Endometrium (tissue), 2 donors: ENCODE results near the gene EIF5A2.
"Not testable (repeated sequence)": the region's sequence is repeated elsewhere in the genome, so short reads cannot be mapped to it uniquely, and the experiment has no call there.

Experiments
- FAIRE-seq: peaks from 2 replicates; lab custom pipeline; 2012; peaks lifted over from hg19 to GRCh38; lab: Jason Lieb, UNC
- donor health status: control.
- donor health status: control.

Gene EIF5A2

GRCh38 chr3:170896781-170897180 lies 11.7 kb downstream of the EIF5A2 start:
- no peak for FAIRE-seq

GRCh38 chr3:170896333-170896732 lies 12.1 kb downstream of the EIF5A2 start:
- FAIRE-seq = not testable (repeated sequence)

GRCh38 chr3:170893895-170894294 lies 14.5 kb downstream of the EIF5A2 start:
- no peak for FAIRE-seq

GRCh38 chr3:170889630-170890029 lies 18.8 kb downstream of the EIF5A2 start:
- FAIRE-seq = no peak

GRCh38 chr3:170889132-170889531 lies 19.3 kb downstream of the EIF5A2 start:
- no peak for FAIRE-seq

- FAIRE-seq = not testable (repeated sequence)
Observed at GRCh38 chr3:170884109-170884930, 24.1 kb downstream of the EIF5A2 start.

- FAIRE-seq = not testable (repeated sequence)
Observed at GRCh38 chr3:170878688-170879087, 29.7 kb downstream of the EIF5A2 start.

GRCh38 chr3:170877311-170877710 lies 31.1 kb downstream of the EIF5A2 start:
- not testable (repeated sequence) for FAIRE-seq

GRCh38 chr3:170876537-170876936 lies 31.9 kb downstream of the EIF5A2 start:
- FAIRE-seq = no peak

GRCh38 chr3:170869645-170870593 lies 38.5 kb downstream of the EIF5A2 start, which contains the start of gene RPL22L1:
Gene RPL22L1 (minus strand): TSS chr3:170870195. CDS start chr3:170870167, 28 bp downstream.
- FAIRE-seq = peak; percentile 87

GRCh38 chr3:170869239-170869590 lies 39.2 kb downstream of the EIF5A2 start:
- no peak for FAIRE-seq

- FAIRE-seq = no peak
Observed at GRCh38 chr3:170868577-170869238, 39.7 kb downstream of the EIF5A2 start.

- no peak for FAIRE-seq
Observed at GRCh38 chr3:170867143-170867937, 41.1 kb downstream of the EIF5A2 start.

GRCh38 chr3:170866499-170866898 lies 41.9 kb downstream of the EIF5A2 start:
- no peak for FAIRE-seq

GRCh38 chr3:170865209-170866094 lies 43.0 kb downstream of the EIF5A2 start:
- no peak for FAIRE-seq

GRCh38 chr3:170864525-170865208 lies 43.8 kb downstream of the EIF5A2 start:
- no peak for FAIRE-seq

- FAIRE-seq = no peak
Observed at GRCh38 chr3:170863816-170864215, 44.6 kb downstream of the EIF5A2 start.

- FAIRE-seq = no peak
Observed at GRCh38 chr3:170862618-170863374, 45.6 kb downstream of the EIF5A2 start.

- FAIRE-seq = no peak
Observed at GRCh38 chr3:170858599-170858998, 49.8 kb downstream of the EIF5A2 start.
